GM12878 (cell line): ENCODE results near the gene PCK1. TPM values are rescaled to one million over a fixed set of nuclear protein-coding genes. Genes with fewer than 3 reads are reported as not detected.

Experiments used
- ATAC-seq: fragments of 200-7000 bp; cut with Tn5 transposase; 3 replicates; pipeline ENCODE4 v1.9.1; 2020; ENCODE audit warnings: mild to moderate bottlenecking, moderate library complexity
- BruUV-seq: library from RNA; stranded (reverse); fragments of 400-500 nt; replicated peaks from 2 replicates; lab custom pipeline; 2021; lab: Mats Ljungman, UMichigan
- CTCF ChIA-PET: fragments of 300-600 bp; sonication (Branson Sonifier 250); formaldehyde crosslinking; extraction: SDS; loops from one replicate; lab custom pipeline; 2021; ENCODE audit warnings: inconsistent platforms; lab: Yijun Ruan, JAX
- POLR2A ChIA-PET: fragments of 350-600 bp; formaldehyde crosslinking; extraction: SDS; loops from one replicate; lab custom pipeline; 2021; ENCODE audit warnings: inconsistent platforms; lab: Charles Lee
- RAD21 ChIA-PET: fragments of 300-600 bp; sonication (Branson Sonifier 250); formaldehyde crosslinking; loops from one replicate; lab custom pipeline; 2023; ENCODE audit warnings: antibody characterized with exemption; ENCODE audit not compliant: unreplicated experiment; lab: Charles Lee
- SMC1A ChIA-PET: fragments of 300-600 bp; sonication (Branson Sonifier 250); formaldehyde crosslinking; loops from one replicate; lab custom pipeline; 2023; ENCODE audit not compliant: unreplicated experiment, uncharacterized antibody; lab: Charles Lee
- DNase-seq: peaks from one replicate; pipeline ENCODE4 v3.0.0-alpha.2; 2011; ENCODE audit warnings: low read depth, low spot score
- FAIRE-seq: peaks from 3 replicates; lab custom pipeline; 2011; peaks lifted over from hg19 to GRCh38; lab: Jason Lieb, UNC
- H2AFZ ChIP-seq: 2 replicates; pipeline ENCODE4 v1.6.0; 2011; ENCODE audit warnings: low read depth, low read length, control low read depth; ENCODE audit not compliant: control insufficient read depth
- H3K27ac ChIP-seq: 2 replicates; pipeline ENCODE4 v1.5.1; 2011; ENCODE audit warnings: control low read depth; ENCODE audit not compliant: control insufficient read depth, insufficient read depth
- H3K27me3 ChIP-seq, 2 experiments: replicated peaks in 1 of 2; 2 replicates each; pipeline versions ENCODE4 v1.6.0 to v1.6.1; 2011; ENCODE audit warnings: low read length in 1 of 2; ENCODE audit not compliant: control insufficient read depth in 2 of 2, insufficient read depth in 2 of 2
- H3K36me3 ChIP-seq, 2 experiments: 2 replicates each; pipeline ENCODE4 v1.5.1; 2011; ENCODE audit warnings: low read length in 1 of 2; ENCODE audit not compliant: control insufficient read depth in 2 of 2, insufficient read depth in 2 of 2
- H3K4me1 ChIP-seq: 2 replicates; pipeline ENCODE4 v1.6.1; 2011; ENCODE audit warnings: mild to moderate bottlenecking, low read length, moderate library complexity, mixed read lengths; ENCODE audit not compliant: control insufficient read depth, insufficient read depth
- H3K4me2 ChIP-seq: 2 replicates; pipeline ENCODE4 v1.6.0; 2011; ENCODE audit warnings: control low read depth; ENCODE audit not compliant: control insufficient read depth, insufficient read depth
- H3K4me3 ChIP-seq: fragments of 200-600 bp; sonication (generic); 2 replicates; pipeline ENCODE4 v1.5.1; 2016
- H3K79me2 ChIP-seq: 2 replicates; pipeline ENCODE4 v1.6.0; 2011; ENCODE audit warnings: low read length; ENCODE audit not compliant: control insufficient read depth, insufficient read depth
- H3K9ac ChIP-seq: 2 replicates; pipeline ENCODE4 v1.8.0; 2011; ENCODE audit warnings: low read length, control low read depth, mixed read lengths; ENCODE audit not compliant: control insufficient read depth, insufficient read depth
- H3K9me3 ChIP-seq: replicated peaks from 3 replicates; pipeline ENCODE4 v1.5.1; 2011; ENCODE audit warnings: mild to moderate bottlenecking, low read length; ENCODE audit not compliant: control insufficient read depth, insufficient read depth
- H4K20me1 ChIP-seq: 2 replicates; pipeline ENCODE4 v1.6.0; 2011; ENCODE audit not compliant: control insufficient read depth, insufficient read depth
- ELK1 ChIP-seq: IDR thresholded peaks from 2 replicates; pipeline ENCODE4 v1.6.1; 2012; ENCODE audit warnings: low read depth, low read length, improper control_type of control experiment
- EZH2 ChIP-seq: IDR thresholded peaks from 2 replicates; pipeline ENCODE4 v1.6.1; 2012; ENCODE audit warnings: low read depth, mild to moderate bottlenecking, control low read depth, inconsistent platforms, low read length, borderline replicate concordance; ENCODE audit not compliant: control insufficient read depth
- FOS ChIP-seq: IDR thresholded peaks from 3 replicates; pipeline ENCODE4 v1.6.1; 2011; ENCODE audit warnings: borderline replicate concordance; ENCODE audit not compliant: insufficient read length; ENCODE audit errors: extremely low read depth
- MEF2A ChIP-seq: IDR thresholded peaks from 2 replicates; pipeline ENCODE4 v1.6.1; 2011; ENCODE audit warnings: low read depth, mild to moderate bottlenecking, low read length, moderate library complexity; ENCODE audit not compliant: insufficient read depth
- POU2F2 ChIP-seq: IDR thresholded peaks from 3 replicates; pipeline ENCODE4 v1.6.1; 2011; ENCODE audit warnings: low read depth, mild to moderate bottlenecking, low read length, borderline replicate concordance
- RFX5 ChIP-seq: IDR thresholded peaks from 2 replicates; pipeline ENCODE4 v1.6.1; 2011; ENCODE audit warnings: low read depth, low read length, improper control_type of control experiment
- SKIL ChIP-seq: fragments of 450-650 bp; IDR thresholded peaks from 2 replicates; pipeline ENCODE4 v1.6.1; 2017; ENCODE audit warnings: mild to moderate bottlenecking, low read depth, inconsistent platforms; ENCODE audit not compliant: poor library complexity, severe bottlenecking
- SREBF2 ChIP-seq: IDR thresholded peaks from 2 replicates; pipeline ENCODE4 v1.6.1; 2012; ENCODE audit warnings: mild to moderate bottlenecking, low read length
- ZBTB11 ChIP-seq: fragments of 450-650 bp; formaldehyde crosslinking; IDR thresholded peaks from 2 replicates; pipeline ENCODE4 v1.5.0; 2022; ENCODE audit warnings: mild to moderate bottlenecking, missing genetic modification characterization
- ZNF622 ChIP-seq: fragments of 450-650 bp; IDR thresholded peaks from 2 replicates; pipeline ENCODE4 v1.6.1; 2017; ENCODE audit warnings: mild to moderate bottlenecking, inconsistent platforms
- WGBS: methylation state at CpG from one replicate; pipeline ENCODE4 v1.1.6; 2016; ENCODE audit warnings: low lambda C conversion rate; ENCODE audit not compliant: insufficient replicate concordance, insufficient coverage; ENCODE audit errors: missing lambda C conversion rate; 5-methylcytosine and 5-hydroxymethylcytosine counted together
- in situ Hi-C: fragments of 300-500 bp; cut with MboI; formaldehyde crosslinking; loops from 9 replicates; pipeline ENCODE4 v1.14.3; 2018; ENCODE audit warnings: mixed read lengths
- intact Hi-C: fragments of 100-400 bp; cut with micrococcal nuclease; formaldehyde crosslinking; loops from one replicate; pipeline ENCODE4 v1.14.2; 2022; ENCODE audit not compliant: unreplicated experiment
- polyA plus RNA-seq, 11 experiments: library from polyadenylated mRNA; depleted of rRNA in 4 of 11; unstranded in 6 of 11; stranded (reverse) in 5 of 11; fragments of >200 nt; fragmentation: Nextera tagmentation in 4 of 11; fragmentation: Illumina TruSeq in 1 of 11; extraction: Ambion mirVana in 4 of 11; extraction: Trizol in 1 of 11; gene quantifications; 1 replicate in 1 of 11; 2 replicates in 10 of 11; pipeline versions ENCODE4 v1.2.1 to v1.2.3, GENCODE V29; 2011 to 2016; ENCODE audit warnings: inconsistent platforms in 2 of 11, missing spikeins in 2 of 11, low read depth in 1 of 11
- total RNA-seq, 4 experiments: library from RNA; depleted of rRNA in 3 of 4; stranded (reverse); fragments of >200 nt in 3 of 4; fragmentation: Illumina TruSeq in 1 of 4; extraction: Trizol in 1 of 4; gene quantifications; 2 replicates each; pipeline versions ENCODE4 v1.2.1 to v1.2.3, GENCODE V29; 2013 to 2021

The PCK1 gene
- total and polyA plus RNA-seq, 10 of the 15 experiments (the other 5 are each of a cell fraction or from before 2014, with no cell fraction given) = 0.02 to 0.33 (median 0.09) TPM; not detected in 5

- no peaks in the 10 kb centered on the region for H3K4me1 ChIP-seq
- no peak overlapping the region for H2AFZ ChIP-seq
- in situ Hi-C loops = no loop called here
- no TSS peak for BruUV-seq
- H3K9ac ChIP-seq = no peak overlapping the region
- ChIA-PET POLR2A (no interaction called here), RAD21 (no interaction called here), CTCF (interaction anchor here (1.3 to 1.5 kb wide), 2 partner anchors 15 to 50 kb away, joined by 4 to 5 read pairs; no protein-coding TSS in a partner anchor), SMC1A (no interaction called here)
- H3K4me2 ChIP-seq = no peak overlapping the region
- peaks cover 0 to 5% of the 10 kb centered on the region in 2 experiments; a peak in 3 of 4 replicates for H3K27me3 ChIP-seq
- H3K4me3 ChIP-seq = no peak overlapping the region
- H3K36me3 ChIP-seq = no peaks in the 10 kb centered on the region
- DNase-seq = no peak
- intact Hi-C loops = no loop called here
- no peaks in the 10 kb centered on the region for H3K79me2 ChIP-seq
- ATAC-seq = no peak
- H3K27ac ChIP-seq = no peak overlapping the region
- no peaks in the 10 kb centered on the region for H4K20me1 ChIP-seq
- no peak for FAIRE-seq
- no peaks in the 10 kb centered on the region for H3K9me3 ChIP-seq
- 6% methylated on average over 1 of the region's 1 CpG for WGBS
- TF ChIP-seq FOS (no peak), ELK1 (no peak), EZH2 (no peak)
- TF ChIP-seq, all 136 proteins: peak for 0
Observed at GRCh38 chr20:57566399-57566798, 5.5 kb downstream of the PCK1 start.

- ChIA-PET SMC1A (no interaction called here), POLR2A (no interaction called here), CTCF (interaction anchor here (1.3 to 1.5 kb wide), 2 partner anchors 15 to 50 kb away, joined by 4 to 5 read pairs; no protein-coding TSS in a partner anchor), RAD21 (no interaction called here)
- WGBS = 20% methylated on average over 10 of the region's 10 CpGs
- Histone ChIP-seq H3K36me3 (no peaks in the 10 kb centered on the region), H3K9me3 (no peaks in the 10 kb centered on the region), H3K9ac (no peak overlapping the region), H3K4me3 (no peak overlapping the region), H3K27me3 (peaks cover 0 to 3% of the 10 kb centered on the region in 2 experiments; a peak in 3 of 4 replicates), H4K20me1 (no peaks in the 10 kb centered on the region), H3K79me2 (no peaks in the 10 kb centered on the region), H3K4me1 (no peaks in the 10 kb centered on the region), H3K4me2 (no peak overlapping the region), H2AFZ (no peak overlapping the region), H3K27ac (no peak overlapping the region)
- BruUV-seq = no TSS peak
- ATAC-seq (no peak), DNase-seq (no peak), FAIRE-seq (no peak)
- in situ Hi-C loops (no loop called here), intact Hi-C loops (no loop called here)
- TF ChIP-seq SREBF2 (no peak), ZNF622 (no peak), MEF2A (no peak), SKIL (no peak), RFX5 (no peak), POU2F2 (no peak), ZBTB11 (CRISPR knock-in tag) (no peak)
Observed at GRCh38 chr20:57566803-57567459, 6.0 kb downstream of the PCK1 start.
